Ascending aorta (tissue), 2 donors: Measurements from ENCODE around the gene FAM3B. TPM values are rescaled to one million over a fixed set of nuclear protein-coding genes. Genes with fewer than 3 reads are reported as not detected.

Experiments used
- DNase-seq, 2 donors: peaks; one replicate each; pipeline ENCODE4 v3.0.0-alpha.2; 2019; ENCODE audit warnings: low spot score in 2 of 2
- H3K27ac ChIP-seq, 2 donors: fragments of 200-600 bp; sonication (generic); one replicate each; pipeline ENCODE4 v1.5.1; 2016 to 2017; ENCODE audit warnings: mild to moderate bottlenecking in 1 of 2
- H3K27me3 ChIP-seq: fragments of 200-600 bp; sonication (generic); one replicate; pipeline ENCODE4 v1.5.1; 2017
- H3K36me3 ChIP-seq, 2 donors: fragments of 200-600 bp; sonication (generic); one replicate each; pipeline ENCODE4 v1.5.1; 2016
- H3K4me1 ChIP-seq, 2 donors: fragments of 200-600 bp; sonication (generic); one replicate each; pipeline ENCODE4 v1.5.1; 2016 to 2017; ENCODE audit warnings: mild to moderate bottlenecking in 1 of 2
- H3K4me3 ChIP-seq, 2 donors: fragments of 200-600 bp; sonication (generic); one replicate each; pipeline ENCODE4 v1.5.1; 2016 to 2017; ENCODE audit warnings: mild to moderate bottlenecking in 1 of 2
- H3K9me3 ChIP-seq, 2 donors: fragments of 200-600 bp; sonication (generic); one replicate each; pipeline ENCODE4 v1.5.1; 2016
- intact Hi-C: fragments of 100-400 bp; cut with DNase I; formaldehyde crosslinking; loops from one replicate; pipeline ENCODE4 v1.15.1; 2023
- total RNA-seq: library from RNA; depleted of rRNA; stranded (reverse); fragments of >200 nt; gene quantifications from one replicate; pipeline ENCODE4 v1.1.0, GENCODE V29; 2016
- TF ChIP-seq, protein P1 (sequence below), 3 experiments: fragments of 200-600 bp in 2 of 3; fragments of 450-650 bp in 1 of 3; sonication (generic) in 2 of 3; IDR thresholded peaks; one replicate each; pipeline ENCODE4 v1.5.1; 2016 to 2019; ENCODE audit warnings: antibody characterized with exemption in 3 of 3, mild to moderate bottlenecking in 1 of 3, moderate library complexity in 1 of 3

Gene FAM3B
- total RNA-seq, 1 donor from 2014 or later, result not detected

- no peaks in the 10 kb centered on the region for H3K27me3 ChIP-seq
- intact Hi-C loops, result no loop called here
- H3K27ac ChIP-seq, result no peak overlapping the region
- H3K36me3 ChIP-seq, result peaks cover 0 to 2% of the 10 kb centered on the region in 2 donors
- TF ChIP-seq, protein P1, sequence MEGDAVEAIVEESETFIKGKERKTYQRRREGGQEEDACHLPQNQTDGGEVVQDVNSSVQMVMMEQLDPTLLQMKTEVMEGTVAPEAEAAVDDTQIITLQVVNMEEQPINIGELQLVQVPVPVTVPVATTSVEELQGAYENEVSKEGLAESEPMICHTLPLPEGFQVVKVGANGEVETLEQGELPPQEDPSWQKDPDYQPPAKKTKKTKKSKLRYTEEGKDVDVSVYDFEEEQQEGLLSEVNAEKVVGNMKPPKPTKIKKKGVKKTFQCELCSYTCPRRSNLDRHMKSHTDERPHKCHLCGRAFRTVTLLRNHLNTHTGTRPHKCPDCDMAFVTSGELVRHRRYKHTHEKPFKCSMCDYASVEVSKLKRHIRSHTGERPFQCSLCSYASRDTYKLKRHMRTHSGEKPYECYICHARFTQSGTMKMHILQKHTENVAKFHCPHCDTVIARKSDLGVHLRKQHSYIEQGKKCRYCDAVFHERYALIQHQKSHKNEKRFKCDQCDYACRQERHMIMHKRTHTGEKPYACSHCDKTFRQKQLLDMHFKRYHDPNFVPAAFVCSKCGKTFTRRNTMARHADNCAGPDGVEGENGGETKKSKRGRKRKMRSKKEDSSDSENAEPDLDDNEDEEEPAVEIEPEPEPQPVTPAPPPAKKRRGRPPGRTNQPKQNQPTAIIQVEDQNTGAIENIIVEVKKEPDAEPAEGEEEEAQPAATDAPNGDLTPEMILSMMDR (IDR thresholded peaks at IDR 0.05), result no peak
- H3K4me3 ChIP-seq, result no peak overlapping the region
- no peak for DNase-seq
- H3K4me1 ChIP-seq, result no peaks in the 10 kb centered on the region
- H3K9me3 ChIP-seq, result no peaks in the 10 kb centered on the region
These were observed 86.2 kb downstream of the FAM3B start for GRCh38 chr21:41402796-41403195.

DNA sequence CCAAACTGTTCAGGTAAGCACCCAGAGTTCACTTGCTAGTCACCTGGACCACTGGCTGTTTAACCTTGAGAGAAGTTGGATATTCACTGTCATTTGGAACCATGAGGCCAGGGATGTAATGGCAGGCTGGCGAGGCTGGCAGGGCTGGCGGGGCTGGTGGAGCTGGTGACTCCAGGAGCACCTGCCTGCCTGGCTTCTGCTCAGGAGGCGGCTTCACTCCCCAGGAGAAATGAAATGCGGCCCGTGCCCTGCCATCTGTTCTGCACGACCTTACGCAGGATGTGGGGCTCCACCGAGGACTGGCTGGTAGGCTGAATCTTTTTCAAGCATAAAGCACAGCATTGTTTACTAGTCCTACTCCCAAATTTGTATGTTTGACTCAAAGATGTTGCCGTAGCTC is 86.7 kb downstream of the FAM3B start:
- peaks cover 0 to 2% of the 10 kb centered on the region in 2 donors for H3K36me3 ChIP-seq
- H3K4me1 ChIP-seq, result no peaks in the 10 kb centered on the region
- TF ChIP-seq, protein P1 (IDR thresholded peaks at IDR 0.05), result no peak
- no peak overlapping the region for H3K27ac ChIP-seq
- DNase-seq, result no peak
- intact Hi-C loops, result no loop called here
- no peaks in the 10 kb centered on the region for H3K27me3 ChIP-seq
- no peaks in the 10 kb centered on the region for H3K9me3 ChIP-seq
- no peak overlapping the region for H3K4me3 ChIP-seq

- Histone ChIP-seq H3K27ac (no peak overlapping the region), H3K36me3 (peaks cover 0 to 2% of the 10 kb centered on the region in 2 donors), H3K9me3 (no peaks in the 10 kb centered on the region), H3K27me3 (no peaks in the 10 kb centered on the region), H3K4me1 (no peaks in the 10 kb centered on the region), H3K4me3 (no peak overlapping the region)
- DNase-seq, result no peak
- TF ChIP-seq, protein P1 (IDR thresholded peaks at IDR 0.05), result no peak
- intact Hi-C loops, result no loop called here
These were observed 87.4 kb downstream of the FAM3B start for GRCh38 chr21:41403966-41404365.

DNA sequence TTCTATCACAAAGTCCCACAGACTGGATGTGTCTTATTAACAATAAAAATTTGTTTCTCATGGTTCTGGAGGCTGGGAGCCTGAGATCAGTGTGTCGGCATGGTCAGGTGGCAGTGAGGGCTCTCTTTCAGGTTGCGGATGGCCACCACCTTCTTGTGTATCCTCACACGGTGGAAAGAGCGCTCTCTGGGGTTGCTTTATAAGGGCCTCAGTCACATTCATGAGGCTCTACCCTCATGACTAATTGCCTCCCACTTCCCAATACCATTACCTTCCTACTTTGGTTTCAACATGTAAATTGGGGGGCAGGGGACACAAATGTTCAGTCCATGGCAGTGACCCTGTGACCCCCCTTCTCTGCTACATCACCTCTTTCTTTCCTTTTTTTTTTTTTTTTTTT is 88.7 kb downstream of the FAM3B start:
- no peaks in the 10 kb centered on the region for H3K4me1 ChIP-seq
- H3K27me3 ChIP-seq, result no peaks in the 10 kb centered on the region
- intact Hi-C loops, result no loop called here
- H3K4me3 ChIP-seq, result no peak overlapping the region
- TF ChIP-seq, protein P1 (IDR thresholded peaks at IDR 0.05), result no peak
- H3K27ac ChIP-seq, result no peak overlapping the region
- no peaks in the 10 kb centered on the region for H3K9me3 ChIP-seq
- peaks cover 0 to 2% of the 10 kb centered on the region in 2 donors for H3K36me3 ChIP-seq
- no peak for DNase-seq

- no peaks in the 10 kb centered on the region for H3K27me3 ChIP-seq
- intact Hi-C loops, result no loop called here
- no peaks in the 10 kb centered on the region for H3K4me1 ChIP-seq
- H3K9me3 ChIP-seq, result no peaks in the 10 kb centered on the region
- peaks cover 0 to 2% of the 10 kb centered on the region in 2 donors for H3K36me3 ChIP-seq
- H3K4me3 ChIP-seq, result no peak overlapping the region
- TF ChIP-seq, protein P1 (IDR thresholded peaks at IDR 0.05), result no peak
- no peak for DNase-seq
- H3K27ac ChIP-seq, result no peak overlapping the region
These were observed 89.7 kb downstream of the FAM3B start for GRCh38 chr21:41406340-41406739.

Other genes starting within 250 kb of the FAM3B start
- gene BACE2, start 148.6 kb upstream of the FAM3B start, total RNA-seq, result 151 TPM
- gene MX2, start 45.2 kb downstream of the FAM3B start, total RNA-seq, result 9.7 TPM
- 82.5 TPM for gene MX1, start 109.4 kb downstream of the FAM3B start, total RNA-seq
- not detected for gene TMPRSS2, start 191.4 kb downstream of the FAM3B start, total RNA-seq